SKM-1 treated with dmso at 0.1 percent for 144 hours (cell line): ENCODE results near the gene GPX4.
A peak's percentile ranks its signal among the peaks of the same experiment; 100 is the strongest.

ENCODE experiments used
- DNase-seq: peaks from one replicate; lab custom pipeline; 2025; ENCODE audit not compliant: unreplicated experiment; lab: John Stamatoyannopoulos, UW

Gene GPX4

GRCh38 chr19:1130771-1131717, 27.2 kb downstream of the GPX4 start:
- DNase-seq: no peak

DNA sequence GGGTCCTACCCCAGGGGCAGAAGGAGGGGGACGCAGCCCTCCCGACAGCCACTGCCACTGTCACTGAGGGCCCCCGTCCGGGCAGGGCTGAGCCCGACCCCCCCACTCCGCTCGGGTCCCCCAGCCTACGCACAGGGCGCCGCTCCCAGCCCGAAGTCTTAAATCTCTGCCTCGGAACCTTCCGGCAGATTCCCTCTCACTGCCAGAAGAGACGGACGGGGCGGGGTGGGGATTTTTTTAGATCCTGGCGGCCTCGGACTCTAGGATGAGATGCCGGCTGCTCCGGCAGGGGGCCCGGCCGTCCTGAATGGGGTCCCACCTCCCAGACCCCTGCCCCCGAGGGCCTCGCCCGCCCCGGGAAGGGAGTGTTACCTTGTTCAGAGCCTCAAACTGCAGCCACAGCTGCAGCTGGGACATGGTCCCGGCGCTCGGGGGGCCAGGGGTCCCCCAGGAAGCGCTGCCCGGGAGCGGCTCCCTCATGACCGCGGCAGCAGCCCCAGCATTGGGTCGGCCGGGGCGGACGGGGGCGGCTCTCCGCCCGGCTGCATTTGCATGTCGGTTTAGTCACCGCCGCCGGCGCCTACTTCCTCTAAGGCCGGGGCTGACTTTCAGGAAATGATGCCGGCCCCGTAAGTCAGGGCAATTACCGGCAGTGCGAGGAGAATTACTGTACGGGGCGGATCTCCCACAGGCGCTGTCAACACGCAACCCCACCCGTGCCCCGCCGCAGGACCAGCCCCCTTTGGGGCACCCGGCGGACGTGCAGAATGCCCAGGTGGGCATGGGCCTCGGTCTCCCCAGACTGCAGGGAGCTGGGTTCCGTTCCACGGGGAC, 28.1 kb downstream of the GPX4 start:
- DNase-seq: peak; percentile 80

DNA sequence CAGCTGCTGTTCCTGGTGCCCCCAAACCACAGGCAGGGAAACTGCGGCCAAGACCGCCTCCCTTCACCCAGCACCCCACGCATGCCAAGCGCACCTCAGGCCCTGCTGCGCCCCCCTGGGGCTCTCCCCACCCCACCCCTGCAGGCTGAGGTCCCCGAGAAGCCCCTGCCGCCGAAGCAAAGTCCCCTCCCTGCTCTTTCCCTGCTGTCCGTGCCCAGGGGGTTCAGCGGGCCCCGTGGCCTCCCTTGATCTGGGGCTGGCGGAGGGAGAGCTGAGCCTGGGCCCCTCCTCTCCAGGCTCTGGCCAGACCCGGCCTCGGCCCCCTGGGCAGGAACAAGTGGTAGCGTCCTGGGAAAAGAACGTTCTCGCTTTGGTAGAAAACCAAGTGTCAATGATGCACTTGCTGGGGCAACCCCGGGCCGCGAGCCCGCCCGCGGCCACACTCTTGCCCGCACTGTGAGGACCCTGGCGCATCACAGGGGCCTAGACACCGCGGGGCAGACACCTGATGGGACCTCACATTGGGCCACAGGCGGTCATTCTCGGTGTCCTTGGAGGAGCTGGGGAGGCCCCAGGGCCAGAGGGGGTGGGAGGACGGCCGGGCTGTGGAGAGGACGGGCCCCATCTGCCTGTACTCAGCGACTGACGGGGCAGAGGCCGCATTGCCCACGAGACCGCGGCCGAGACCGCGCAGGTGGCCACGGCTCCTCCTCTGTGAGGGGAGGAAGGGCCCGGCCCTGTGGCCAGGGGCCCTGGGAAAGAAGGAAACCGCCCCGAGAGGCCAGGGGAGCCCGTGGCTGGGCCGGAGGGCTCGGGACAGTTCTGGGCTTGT, 29.0 kb downstream of the GPX4 start:
- peak; percentile 4 for DNase-seq

GRCh38 chr19:1133471-1133929, 29.7 kb downstream of the GPX4 start:
- no peak for DNase-seq

DNA sequence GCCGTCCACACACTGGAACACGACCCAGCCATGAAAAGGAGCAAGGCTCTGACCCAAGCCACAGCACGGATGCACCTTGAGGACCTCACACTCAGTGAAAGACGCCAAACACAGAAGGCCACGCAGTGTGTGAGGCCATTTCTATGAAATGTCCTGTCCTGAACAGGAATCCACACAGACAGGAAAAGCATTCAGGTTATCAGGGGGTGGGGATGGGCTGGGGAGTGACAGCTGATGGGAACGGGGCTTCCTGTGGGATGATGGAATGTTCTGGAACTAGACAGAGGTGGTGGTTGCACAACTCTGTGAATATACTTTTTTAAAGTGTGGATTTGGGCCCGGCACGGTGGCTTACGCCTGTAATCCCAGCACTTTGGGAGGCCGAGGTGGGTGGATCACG, 30.6 kb downstream of the GPX4 start:
- no peak for DNase-seq

DNA sequence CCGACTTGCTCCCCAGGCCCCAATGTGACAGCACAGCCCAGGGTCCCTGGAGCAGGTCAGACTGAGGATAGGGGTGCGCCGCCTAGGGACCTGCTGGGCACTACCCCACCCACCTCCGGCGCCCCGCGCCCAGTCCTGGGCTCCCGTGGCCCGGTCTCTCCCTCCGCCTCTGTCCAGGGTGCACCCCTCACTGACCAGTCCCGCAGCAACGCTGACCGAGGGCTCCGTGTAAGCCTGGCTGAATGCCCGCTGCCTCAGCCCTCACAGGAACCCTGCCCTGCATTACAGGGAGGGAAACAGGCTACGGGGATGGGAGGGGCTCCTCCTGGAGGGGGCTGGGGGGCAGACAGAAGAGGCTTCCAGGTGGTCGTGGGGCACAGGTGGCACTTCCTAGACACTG, 31.7 kb downstream of the GPX4 start:
- no peak for DNase-seq

- DNase-seq: no peak
Measured at GRCh38 chr19:1136201-1136600, 32.4 kb downstream of the GPX4 start.

GRCh38 chr19:1136621-1137317, 33.0 kb downstream of the GPX4 start:
- DNase-seq: no peak

DNA sequence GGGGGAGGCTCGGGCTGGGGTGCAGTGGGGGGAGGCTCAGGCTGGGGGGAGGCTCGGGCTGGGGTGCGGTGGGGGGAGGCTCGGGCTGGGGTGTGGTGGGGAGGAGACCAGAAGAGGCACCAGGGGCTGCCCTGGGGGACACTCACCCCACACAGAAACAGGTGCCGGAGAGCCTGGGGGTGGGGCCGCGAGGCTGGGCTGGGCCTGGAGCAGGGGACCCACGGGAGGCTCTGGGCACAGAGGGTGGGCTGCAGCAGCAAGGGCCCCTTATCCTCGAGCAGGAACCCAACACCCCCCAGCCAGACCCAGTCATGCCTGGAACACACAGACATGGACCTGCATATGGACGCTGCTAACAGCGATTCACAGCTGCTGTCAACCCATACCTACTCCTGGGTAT, 34.3 kb downstream of the GPX4 start:
- no peak for DNase-seq

DNA sequence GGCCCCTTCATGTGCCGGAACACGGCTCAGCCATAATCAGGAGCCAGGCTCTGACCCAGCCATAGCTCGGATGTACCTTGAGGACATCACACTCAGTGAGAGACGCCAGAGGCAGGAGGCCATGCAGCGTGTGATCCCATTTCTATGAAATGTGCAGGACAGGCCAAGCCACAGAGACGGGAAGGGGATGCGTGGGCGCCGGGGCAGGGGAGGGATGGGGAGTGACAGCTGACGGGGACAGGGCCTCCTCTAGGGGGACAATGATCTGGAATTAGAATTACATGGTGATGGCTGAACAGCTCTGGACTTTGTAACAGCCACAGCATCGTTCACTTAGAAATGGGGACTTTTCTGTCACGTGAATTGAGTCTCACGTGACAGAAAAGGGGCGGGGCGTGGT, 35.3 kb downstream of the GPX4 start:
- DNase-seq: no peak

GRCh38 chr19:1140272-1141027, 36.7 kb downstream of the GPX4 start:
- DNase-seq: no peak

GRCh38 chr19:1141944-1142343, 38.1 kb downstream of the GPX4 start:
- DNase-seq: no peak

GRCh38 chr19:1143828-1144399, 40.1 kb downstream of the GPX4 start:
- no peak for DNase-seq

- no peak for DNase-seq
Measured at GRCh38 chr19:1144741-1145140, 40.9 kb downstream of the GPX4 start.

DNA sequence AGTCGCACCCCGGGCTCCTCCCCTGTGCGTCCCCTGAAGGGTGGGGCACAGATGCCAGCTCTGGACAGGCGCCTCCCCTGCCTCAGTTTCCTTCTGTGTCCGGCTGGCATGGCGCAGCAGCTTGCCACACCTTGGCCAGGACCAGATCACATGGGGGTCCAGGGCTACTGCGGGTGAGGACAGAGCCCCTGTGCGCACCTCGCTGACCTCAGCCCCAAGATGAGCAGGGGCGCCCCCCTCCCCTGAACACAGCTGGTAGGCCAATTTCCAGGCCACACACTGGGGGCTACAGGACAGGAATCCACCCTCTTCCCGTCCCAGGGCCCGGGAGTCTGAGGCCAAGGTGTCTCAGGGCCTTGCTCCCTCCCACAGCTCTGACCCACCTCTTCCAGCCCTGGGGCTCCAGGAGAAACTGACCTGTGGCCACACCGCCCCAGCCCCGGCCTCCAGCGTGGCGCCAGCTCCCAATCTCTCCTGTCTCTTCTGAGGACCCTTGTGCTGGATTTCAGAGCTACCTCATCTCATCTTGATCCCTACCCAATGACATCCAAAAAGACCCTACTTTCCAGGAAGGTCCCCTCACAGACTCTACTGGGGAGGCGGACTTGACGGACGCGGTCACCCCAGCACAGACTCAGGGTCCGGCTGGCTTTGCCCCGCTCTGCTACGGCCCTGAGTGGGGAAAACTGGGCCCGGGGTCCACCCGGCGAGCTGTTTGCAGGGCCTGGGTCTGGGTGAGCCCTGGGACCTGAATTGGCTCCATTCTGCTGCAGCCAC, 42.0 kb downstream of the GPX4 start:
- DNase-seq: no peak

- DNase-seq: no peak
Measured at GRCh38 chr19:1146412-1146699, 42.6 kb downstream of the GPX4 start.

- no peak for DNase-seq
Measured at GRCh38 chr19:1146858-1147780, 43.3 kb downstream of the GPX4 start.
